Anterior cingulate cortex (tissue), 58 donors: Measurements from ENCODE around the gene RAI14.

Experiments
- DNase-seq, 58 donors: peaks; one replicate each; lab custom pipeline; 2025; lab: John Stamatoyannopoulos, UW

RAI14 gene

GRCh38 chr5:34656001-34656699 lies at the start of gene RAI14:
Gene RAI14 (plus strand): TSS chr5:34656328. CDS start chr5:34686920, 30,592 bp downstream.
- DNase-seq, result peak in 54 of 58 donors; percentile 11 to 80 (median 60)

DNA sequence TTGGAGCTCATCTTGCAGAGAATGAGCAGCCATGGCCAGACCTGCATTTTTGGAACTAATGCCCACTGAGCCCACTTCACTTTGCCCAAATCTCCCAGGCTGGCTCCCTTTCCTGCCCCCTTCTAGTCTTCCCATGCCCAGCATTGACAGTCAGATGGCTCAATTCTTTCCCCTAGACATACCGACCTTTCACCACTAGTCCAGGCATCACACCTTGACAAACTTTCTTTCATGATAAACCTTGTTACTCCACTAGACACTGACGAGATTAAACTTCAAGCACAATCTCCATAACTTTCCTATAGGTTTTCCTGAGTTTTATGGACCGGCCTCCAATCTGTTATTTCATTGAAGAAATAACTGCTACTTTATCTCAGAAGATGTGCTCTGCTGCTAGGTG lies 47.8 kb upstream of the RAI14 start:
- DNase-seq, result no peak

DNA sequence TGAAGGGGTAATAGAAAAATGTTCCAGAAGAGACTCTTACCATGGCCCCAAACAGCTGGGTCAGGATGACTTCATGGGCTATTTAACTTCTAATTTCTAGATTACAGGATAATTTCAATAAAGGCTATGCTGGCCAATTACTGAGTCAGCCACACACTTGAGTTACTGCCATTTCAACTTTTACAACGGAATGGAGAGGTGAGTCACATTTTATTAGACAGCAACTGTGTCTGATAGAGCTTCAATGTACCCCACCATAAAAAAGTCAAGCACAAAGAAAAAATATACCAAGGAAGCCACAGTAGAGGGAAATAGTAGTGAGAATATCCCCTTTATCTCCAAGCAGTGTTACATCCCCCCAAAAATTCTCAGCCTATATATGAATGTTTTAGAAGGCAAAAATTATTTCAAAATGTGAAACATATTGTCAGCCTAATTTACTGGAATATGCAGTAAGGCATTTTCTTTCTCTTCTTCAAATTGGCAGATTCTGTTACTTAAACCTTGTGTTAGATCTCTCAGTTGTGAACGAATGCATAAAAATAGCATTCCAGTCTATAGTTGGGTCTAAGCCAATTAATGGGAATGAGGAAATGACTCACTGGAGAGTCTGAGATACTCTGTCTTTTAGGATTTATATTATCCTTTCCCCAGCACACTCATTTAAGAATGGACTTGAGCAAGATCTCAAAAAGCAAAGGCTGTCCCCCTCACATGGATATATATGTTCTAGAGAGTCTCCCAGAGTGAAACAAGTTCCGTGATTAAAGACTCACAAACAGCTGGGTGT lies 47.1 kb upstream of the RAI14 start:
- DNase-seq, result no peak

DNA sequence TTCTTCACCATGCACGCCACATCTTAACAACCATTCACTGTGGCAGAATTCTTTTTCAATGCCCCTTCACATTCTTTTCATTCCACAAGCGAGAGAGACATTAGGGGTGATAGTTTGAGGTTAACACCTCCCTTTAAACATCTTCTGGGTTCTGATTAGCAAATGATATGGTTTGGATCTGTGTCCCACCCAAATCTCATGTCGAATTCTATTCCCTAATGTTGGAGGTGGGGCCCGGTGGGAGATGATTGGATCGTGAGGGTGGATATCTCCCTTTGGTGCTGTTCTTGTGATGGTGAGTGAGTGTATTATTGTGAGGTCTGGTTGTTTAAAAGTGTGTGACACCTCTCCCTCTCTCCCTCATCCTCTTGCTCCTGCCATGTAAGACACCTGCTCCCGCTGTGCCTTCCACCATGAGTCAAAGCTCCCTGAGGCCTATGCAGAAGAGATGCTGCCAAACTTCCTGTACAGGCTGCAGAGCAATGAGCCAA lies 46.1 kb upstream of the RAI14 start:
- no peak for DNase-seq

DNA sequence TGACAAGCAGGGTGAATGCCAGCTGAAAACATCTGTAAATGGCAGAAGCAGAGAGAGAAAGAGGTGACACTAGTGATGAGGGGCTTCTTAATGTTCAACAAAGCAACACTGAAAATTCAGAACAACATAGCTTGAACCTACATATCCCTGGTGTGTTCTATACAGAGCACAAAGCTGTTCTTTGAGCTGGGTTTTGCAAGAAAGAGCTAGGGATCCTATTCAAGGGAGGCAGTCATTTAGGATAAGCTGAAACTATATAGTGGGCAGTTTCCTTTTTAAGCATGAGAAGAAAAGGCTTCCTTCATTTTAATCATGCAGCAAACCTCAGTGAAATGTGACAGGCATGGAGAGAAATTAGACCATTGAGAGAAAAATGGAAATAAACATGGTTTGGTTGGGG lies 45.6 kb upstream of the RAI14 start:
- DNase-seq, result no peak

GRCh38 chr5:34611464-34612415 lies 44.4 kb upstream of the RAI14 start:
- no peak for DNase-seq

DNA sequence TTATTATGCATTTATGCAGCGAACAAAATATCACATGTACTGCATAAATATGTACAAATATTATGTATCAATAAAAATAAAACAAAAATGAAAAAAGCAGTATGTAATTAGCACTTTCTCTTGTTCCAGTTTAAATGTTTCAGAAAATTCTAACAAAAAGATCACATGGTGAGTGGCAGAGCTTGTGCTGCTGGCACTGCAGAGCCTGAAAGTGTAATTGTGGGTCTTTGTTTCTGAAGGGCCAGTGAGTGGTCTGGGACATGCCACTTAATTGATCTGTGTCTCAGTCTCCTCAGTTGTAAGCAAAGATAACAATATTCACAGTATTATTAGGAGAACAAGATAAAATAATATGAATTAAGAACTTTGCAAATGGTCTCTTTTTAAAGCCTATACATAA lies 39.5 kb upstream of the RAI14 start:
- no peak for DNase-seq

DNA sequence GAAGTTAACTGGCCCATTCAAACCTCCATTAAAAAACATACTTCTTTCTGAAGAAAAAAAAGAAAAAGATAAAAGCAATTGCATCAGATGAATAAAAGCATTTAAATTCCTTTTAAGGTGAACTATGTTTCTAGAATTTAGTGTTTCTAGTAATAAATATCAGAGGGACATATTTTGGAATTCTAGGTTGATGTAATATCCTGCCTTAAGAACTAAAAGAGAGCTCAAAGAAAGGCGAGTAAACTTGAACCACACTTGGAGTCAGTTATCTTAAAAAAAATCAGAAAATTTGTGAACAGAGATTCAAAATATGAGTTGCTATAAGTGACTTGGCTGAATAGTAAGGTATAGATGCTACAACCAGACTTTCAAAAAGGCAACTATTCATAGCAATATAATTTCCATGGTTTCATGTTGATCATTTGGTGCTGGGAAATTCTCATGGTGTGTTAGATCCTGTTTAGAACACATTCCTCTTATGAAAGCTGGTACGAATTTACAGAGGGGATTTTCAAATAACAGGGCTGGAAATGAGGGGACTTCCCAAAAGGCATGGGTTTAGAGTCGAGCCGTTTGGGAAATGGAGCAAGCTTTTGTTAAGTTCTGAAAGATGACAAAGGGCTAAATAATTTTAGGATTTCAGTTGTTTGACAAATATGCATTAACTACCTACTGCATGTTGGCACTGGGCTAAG lies 37.6 kb upstream of the RAI14 start:
- no peak for DNase-seq

DNA sequence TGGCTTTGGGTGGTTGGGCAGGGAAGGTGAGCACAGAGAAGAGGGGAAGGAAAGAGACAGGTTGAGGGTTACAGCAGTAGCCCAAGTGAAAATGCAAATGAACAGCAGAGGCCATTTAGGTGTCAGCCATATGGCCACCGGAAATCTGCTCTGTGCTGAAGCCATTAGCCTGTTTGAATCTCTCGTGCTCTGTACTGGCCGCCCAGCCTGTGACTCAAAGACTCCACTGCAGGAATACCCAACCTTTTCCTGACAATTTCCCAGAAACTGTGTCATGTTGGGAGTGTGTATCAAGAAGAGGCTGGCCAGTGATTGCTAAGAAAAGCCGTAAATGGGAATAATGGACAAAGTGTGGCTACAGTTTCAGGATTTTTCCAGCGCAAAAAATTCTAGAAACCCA lies 35.9 kb upstream of the RAI14 start:
- DNase-seq, result no peak

DNA sequence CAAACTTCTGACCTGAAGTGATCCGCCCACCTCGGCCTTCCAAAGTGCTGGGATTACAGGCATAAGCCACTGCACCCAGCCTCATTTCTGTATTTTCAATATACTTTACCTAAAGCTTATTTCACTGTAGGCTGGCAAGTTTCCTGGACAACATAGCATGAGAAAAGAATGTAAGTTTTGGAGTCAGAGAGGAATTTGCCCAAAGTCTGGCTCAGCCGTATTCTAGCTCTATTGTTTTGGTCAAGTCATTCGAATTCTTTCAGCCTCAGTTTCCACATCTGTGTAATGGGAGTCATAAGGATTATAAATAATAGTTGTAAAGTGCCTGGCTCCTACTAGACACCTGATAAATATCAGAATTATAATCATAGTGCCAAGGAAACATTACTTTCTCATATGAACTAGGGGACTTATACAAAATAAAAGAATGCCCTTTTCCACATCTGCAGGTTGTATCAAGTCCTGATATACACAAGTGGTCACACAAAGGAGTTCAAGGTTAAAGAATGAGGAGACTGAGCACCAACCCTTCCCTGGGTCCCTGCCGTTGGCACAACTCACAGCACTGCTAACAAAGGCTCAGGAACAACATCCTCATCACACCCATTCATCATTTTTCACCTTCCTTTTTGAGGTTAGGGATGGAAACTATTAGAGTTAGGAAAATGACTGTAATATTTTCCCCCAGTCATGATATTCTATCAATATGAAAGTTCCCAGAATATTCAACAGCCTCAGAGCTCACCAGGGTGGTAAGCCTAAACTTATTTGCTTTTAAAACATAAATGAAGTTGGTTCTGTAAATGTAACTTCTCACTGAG lies 34.6 kb upstream of the RAI14 start:
- no peak for DNase-seq

DNA sequence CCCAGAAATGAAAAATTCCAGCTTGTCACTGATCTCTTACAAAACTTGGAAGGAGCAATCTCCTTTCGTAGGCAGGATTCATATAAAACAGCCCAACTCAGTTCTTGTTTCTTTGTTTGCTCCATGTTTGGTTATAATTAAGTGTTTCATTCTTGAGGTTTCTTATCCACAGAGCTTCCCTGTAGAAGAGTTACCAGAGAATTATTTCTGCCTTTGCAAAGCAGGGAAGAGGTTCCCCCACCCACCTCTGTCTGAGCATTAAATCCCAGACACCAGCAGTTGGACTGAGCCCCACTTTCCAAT lies 34.1 kb upstream of the RAI14 start:
- no peak for DNase-seq

- no peak for DNase-seq
These were observed 31.4 kb upstream of the RAI14 start for GRCh38 chr5:34624691-34625090.

DNA sequence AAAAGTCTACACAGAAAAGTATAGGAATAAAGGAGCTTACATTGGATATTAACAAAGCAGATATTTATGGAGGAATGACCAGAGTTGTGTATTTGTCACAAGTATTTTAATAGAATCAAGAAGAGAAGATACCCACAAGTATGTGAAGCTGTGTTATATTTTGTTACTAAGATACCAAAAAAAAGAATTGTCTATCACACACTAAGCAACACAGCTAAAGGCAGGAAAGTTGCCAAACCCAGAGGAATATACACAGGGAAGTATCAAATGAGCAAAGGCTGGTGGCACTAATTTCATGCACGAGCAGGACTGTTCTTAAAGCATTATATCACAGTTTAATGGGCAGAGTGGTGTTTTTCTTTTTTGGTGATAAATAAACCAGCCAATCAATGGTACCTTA lies 30.9 kb upstream of the RAI14 start:
- no peak for DNase-seq

DNA sequence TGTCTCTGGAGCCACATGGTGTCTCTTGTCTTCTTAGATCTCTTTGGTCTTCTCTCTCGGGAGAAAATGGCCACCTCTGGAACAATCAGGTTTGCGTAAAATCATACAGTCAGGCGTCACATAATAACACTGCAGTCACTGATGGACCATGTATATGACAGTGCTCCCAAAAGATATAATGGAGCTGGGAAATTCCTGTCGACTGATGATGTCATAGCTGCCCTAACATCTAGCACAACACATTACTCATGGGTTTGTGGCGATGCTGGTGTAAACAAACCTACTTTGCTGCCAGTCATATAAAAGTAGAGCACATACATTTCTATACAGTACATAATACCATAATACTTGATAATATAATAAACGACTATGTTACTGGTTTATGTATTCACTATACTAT lies 30.1 kb upstream of the RAI14 start:
- DNase-seq, result no peak

DNA sequence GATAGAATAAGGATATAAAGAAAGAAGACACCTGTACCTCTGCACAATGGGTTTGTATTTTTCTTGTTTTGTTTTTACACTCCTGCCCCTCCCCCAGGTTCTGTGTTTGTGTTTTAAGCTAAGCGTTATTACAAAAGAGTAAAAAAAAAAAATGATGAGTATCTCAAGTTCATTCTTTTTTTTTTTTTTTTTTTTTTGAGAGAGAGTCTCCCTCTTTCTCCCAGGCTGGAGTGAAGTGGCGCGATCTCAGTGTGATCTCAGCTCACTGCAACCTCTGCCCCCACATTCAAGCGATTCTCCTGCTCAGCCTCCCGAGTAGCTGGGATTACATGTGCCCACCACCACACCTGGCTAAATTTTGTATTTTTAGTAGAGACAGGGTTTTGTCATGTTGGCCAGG lies 29.4 kb upstream of the RAI14 start:
- no peak for DNase-seq

DNA sequence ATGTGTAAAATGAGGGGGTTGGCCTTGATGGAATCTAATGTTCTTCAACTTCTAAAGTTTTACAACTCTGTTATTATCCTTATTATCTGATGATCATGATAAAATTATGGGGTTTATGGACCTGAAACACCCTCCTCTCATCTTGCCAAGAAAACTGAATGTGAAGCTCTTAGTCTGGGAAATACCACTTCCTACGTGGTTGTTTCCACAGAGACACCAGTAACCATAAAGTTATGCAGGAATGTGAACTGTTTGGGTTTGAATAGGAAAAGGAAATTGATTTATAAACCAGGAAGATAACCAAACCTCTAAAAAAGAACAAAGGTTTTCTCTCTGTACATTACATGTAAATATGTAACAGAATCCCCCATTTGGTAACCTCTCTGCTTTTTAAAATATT lies 28.3 kb upstream of the RAI14 start:
- no peak for DNase-seq

- DNase-seq, result no peak
These were observed 27.8 kb upstream of the RAI14 start for GRCh38 chr5:34628373-34628772.

DNA sequence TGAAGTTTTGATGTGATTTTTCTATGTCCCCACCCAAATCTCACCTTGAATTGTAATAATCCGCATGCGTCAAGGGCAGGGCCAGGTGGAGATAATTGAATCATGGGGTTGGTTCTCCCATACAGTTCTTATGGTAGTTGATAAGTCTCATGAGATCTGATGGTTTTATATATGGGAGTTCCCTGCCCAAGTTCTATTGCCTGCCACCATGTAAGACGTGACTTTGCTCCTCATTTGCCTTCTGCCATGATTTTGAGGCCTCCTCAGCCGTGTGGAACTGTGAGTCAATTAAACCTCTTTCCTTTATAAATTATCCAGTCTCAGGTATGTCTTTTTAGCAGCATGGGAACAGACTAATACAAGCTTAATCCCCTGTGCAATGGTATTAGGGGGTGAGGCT lies 25.5 kb upstream of the RAI14 start:
- DNase-seq, result no peak

- DNase-seq, result no peak
These were observed 23.2 kb upstream of the RAI14 start for GRCh38 chr5:34632807-34633422.
